Stimulated activated CD4-positive, alpha-beta T cell treated with anti-CD3 and anti-CD28 coated beads, Interleukin-4, amount 100 ng/mL, for 48 hours (primary cell): ENCODE results near the gene FARP2.
A peak's percentile ranks its signal among the peaks of the same experiment; 100 is the strongest.
"Not testable (repeated sequence)": the region's sequence is repeated elsewhere in the genome, so short reads cannot be mapped to it uniquely, and the experiment has no call there.

ENCODE experiments used
- DNase-seq, 2 donors: peaks; one replicate each; pipeline ENCODE4 v3.0.0-alpha.2; 2020; ENCODE audit warnings: low read depth in 2 of 2

FARP2 gene

GRCh38 chr2:241410739-241411176 is 54.7 kb downstream of the FARP2 start:
- DNase-seq, result no peak

- no peak for DNase-seq
Observed at GRCh38 chr2:241412144-241412543, 56.1 kb downstream of the FARP2 start.

- DNase-seq, result not testable (repeated sequence)
Observed at GRCh38 chr2:241413501-241413900, 57.4 kb downstream of the FARP2 start.

GRCh38 chr2:241413929-241414580 is 58.0 kb downstream of the FARP2 start:
- no peak for DNase-seq

- no peak for DNase-seq
Observed at GRCh38 chr2:241415196-241415595, 59.1 kb downstream of the FARP2 start.

GRCh38 chr2:241417626-241418025 is 61.5 kb downstream of the FARP2 start:
- no peak for DNase-seq

GRCh38 chr2:241421330-241421729 is 65.2 kb downstream of the FARP2 start:
- no peak for DNase-seq

GRCh38 chr2:241421942-241422341 is 65.9 kb downstream of the FARP2 start:
- not testable (repeated sequence) for DNase-seq

- DNase-seq, result no peak
Observed at GRCh38 chr2:241422350-241422749, 66.3 kb downstream of the FARP2 start.

GRCh38 chr2:241423489-241423888 is 67.4 kb downstream of the FARP2 start:
- not testable (repeated sequence) for DNase-seq

- no peak for DNase-seq
Observed at GRCh38 chr2:241425368-241425767, 69.3 kb downstream of the FARP2 start.

GRCh38 chr2:241430178-241430577 is 74.1 kb downstream of the FARP2 start:
- no peak for DNase-seq

- DNase-seq, result no peak
Observed at GRCh38 chr2:241432824-241433448, 76.9 kb downstream of the FARP2 start.

GRCh38 chr2:241437179-241437578 is 81.1 kb downstream of the FARP2 start:
- no peak for DNase-seq

GRCh38 chr2:241441492-241441891 is 85.4 kb downstream of the FARP2 start:
- DNase-seq, result no peak

GRCh38 chr2:241443486-241444223 is 87.6 kb downstream of the FARP2 start:
- peak; percentile 90 to 96 for DNase-seq

- DNase-seq, result no peak
Observed at GRCh38 chr2:241445426-241445825, 89.3 kb downstream of the FARP2 start.

GRCh38 chr2:241450092-241450491 is 94.0 kb downstream of the FARP2 start:
- not testable (repeated sequence) for DNase-seq

GRCh38 chr2:241451840-241452506 is 95.9 kb downstream of the FARP2 start:
- DNase-seq, result no peak

- DNase-seq, result not testable (repeated sequence)
Observed at GRCh38 chr2:241453919-241454318, 97.8 kb downstream of the FARP2 start.

GRCh38 chr2:241454837-241455485 is 98.9 kb downstream of the FARP2 start:
- no peak for DNase-seq

- DNase-seq, result no peak
Observed at GRCh38 chr2:241456546-241456945, 100.5 kb downstream of the FARP2 start.
